ENCODE data around the gene MON2.
"Not testable (repeated sequence)": the region's sequence is repeated elsewhere in the genome, so short reads cannot be mapped to it uniquely, and the experiment has no call there.

Gene MON2

GRCh38 chr12:62482769-62483168 lies 16.1 kb downstream of the MON2 start:
- H3K4me3 ChIP-seq (ENCODE audit: low read depth, low read length): no peak overlapping the region
- DNase-seq (ENCODE audit: low read depth): no peak
- TF ChIP-seq CTCF (IDR thresholded peaks at IDR 0.05; ENCODE audit: control insufficient read depth, extremely low read depth, insufficient read depth): no peak

GRCh38 chr12:62484233-62484632 lies 17.6 kb downstream of the MON2 start:
- no peak for DNase-seq (ENCODE audit: low read depth)
- no peak overlapping the region for H3K4me3 ChIP-seq (ENCODE audit: low read depth, low read length)
- TF ChIP-seq CTCF (IDR thresholded peaks at IDR 0.05; ENCODE audit: control insufficient read depth, extremely low read depth, insufficient read depth): no peak

GRCh38 chr12:62505786-62506185 lies 39.2 kb downstream of the MON2 start:
- H3K4me3 ChIP-seq (ENCODE audit: low read depth, low read length): no peak overlapping the region
- DNase-seq (ENCODE audit: low read depth): peak; percentile 52
- TF ChIP-seq CTCF (IDR thresholded peaks at IDR 0.05; ENCODE audit: control insufficient read depth, extremely low read depth, insufficient read depth): no peak

- no peak for TF ChIP-seq CTCF (IDR thresholded peaks at IDR 0.05; ENCODE audit: control insufficient read depth, extremely low read depth, insufficient read depth)
- DNase-seq (ENCODE audit: low read depth): no peak
Measured at GRCh38 chr12:62512901-62513300, 46.3 kb downstream of the MON2 start.

GRCh38 chr12:62514080-62514479 lies 47.5 kb downstream of the MON2 start:
- not testable (repeated sequence) for H3K4me3 ChIP-seq (ENCODE audit: low read depth, low read length); DNase-seq (ENCODE audit: low read depth)

More at GRCh38 chr12:62512901-62513300, 46.3 kb downstream of the MON2 start:
- no peak overlapping the region for H3K4me3 ChIP-seq (ENCODE audit: low read depth, low read length)

GRCh38 chr12:62516927-62517326 lies 50.3 kb downstream of the MON2 start:
- no peak overlapping the region for H3K4me3 ChIP-seq (ENCODE audit: low read depth, low read length)
- no peak for TF ChIP-seq CTCF (IDR thresholded peaks at IDR 0.05; ENCODE audit: control insufficient read depth, extremely low read depth, insufficient read depth)
- DNase-seq (ENCODE audit: low read depth): no peak

GRCh38 chr12:62517887-62518286 lies 51.3 kb downstream of the MON2 start:
- DNase-seq (ENCODE audit: low read depth): no peak
- TF ChIP-seq CTCF (IDR thresholded peaks at IDR 0.05; ENCODE audit: control insufficient read depth, extremely low read depth, insufficient read depth): no peak
- H3K4me3 ChIP-seq (ENCODE audit: low read depth, low read length): no peak overlapping the region
